HPDE6-E6E7 (cell line): Measurements from ENCODE around the gene CTSZ.
"Not testable (repeated sequence)": the region's sequence is repeated elsewhere in the genome, so short reads cannot be mapped to it uniquely, and the experiment has no call there.

Source experiments
- DNase-seq: peaks from one replicate; pipeline ENCODE4 v3.0.0; 2011; ENCODE audit warnings: missing footprints; ENCODE audit errors: extremely low spot score

CTSZ gene

GRCh38 chr20:59013031-59013951, 6.2 kb upstream of the CTSZ start:
- no peak for DNase-seq

GRCh38 chr20:59011874-59012157, 4.8 kb upstream of the CTSZ start:
- DNase-seq = not testable (repeated sequence)

- DNase-seq = peak; percentile 93
These were observed 4.2 kb upstream of the CTSZ start for GRCh38 chr20:59010995-59011873.

- DNase-seq = no peak
These were observed 3.4 kb upstream of the CTSZ start for GRCh38 chr20:59010321-59010994.

- no peak for DNase-seq
These were observed 1.8 kb upstream of the CTSZ start for GRCh38 chr20:59008715-59009336.

GRCh38 chr20:59007665-59008511, 834 bp upstream of the CTSZ start:
- DNase-seq = no peak

GRCh38 chr20:59006167-59006863, 739 bp downstream of the CTSZ start:
- DNase-seq = no peak

GRCh38 chr20:59005523-59006166, 1.4 kb downstream of the CTSZ start:
- no peak for DNase-seq

- DNase-seq = no peak
These were observed 2.1 kb downstream of the CTSZ start for GRCh38 chr20:59004763-59005522.

- no peak for DNase-seq
These were observed 2.6 kb downstream of the CTSZ start for GRCh38 chr20:59004493-59004762.

- DNase-seq = no peak
These were observed 3.1 kb downstream of the CTSZ start for GRCh38 chr20:59003836-59004492.

GRCh38 chr20:59002874-59003399, 4.1 kb downstream of the CTSZ start:
- DNase-seq = no peak

- DNase-seq = no peak
These were observed 4.7 kb downstream of the CTSZ start for GRCh38 chr20:59002388-59002787.

GRCh38 chr20:59001449-59002171, 5.4 kb downstream of the CTSZ start:
- no peak for DNase-seq

- DNase-seq = no peak
These were observed 6.0 kb downstream of the CTSZ start for GRCh38 chr20:59001068-59001448.

- no peak for DNase-seq
These were observed 6.7 kb downstream of the CTSZ start for GRCh38 chr20:59000326-59000725.

- no peak for DNase-seq
These were observed 8.4 kb downstream of the CTSZ start for GRCh38 chr20:58998656-58999055.
